K562 (cell line): Measurements from ENCODE around the gene BSN.

Experiments used
- CC2D1A ChIP-seq: fragments of 450-650 bp; IDR thresholded peaks from 2 replicates; pipeline ENCODE4 v1.6.1; 2017; ENCODE audit warnings: mild to moderate bottlenecking
- CTCF ChIP-seq, 3 experiments: IDR thresholded peaks in 2 of 3; conservative IDR thresholded peaks in 1 of 3; 2 replicates each; pipeline ENCODE4 v1.5.1; 2011 to 2012; ENCODE audit warnings: low read length in 3 of 3, mild to moderate bottlenecking in 3 of 3, control low read depth in 2 of 3, improper control_type of control experiment in 1 of 3, inconsistent platforms in 1 of 3, low read depth in 1 of 3, mixed read lengths in 1 of 3, moderate library complexity in 1 of 3; ENCODE audit not compliant: insufficient read depth in 2 of 3
- MAZ ChIP-seq, 2 experiments: fragments of 450-650 bp in 1 of 2; sonication (generic) in 1 of 2; formaldehyde crosslinking; IDR thresholded peaks in 1 of 2; conservative IDR thresholded peaks in 1 of 2; 2 replicates each; pipeline versions ENCODE4 v1.4.0 to v1.5.0; 2020; ENCODE audit warnings: mild to moderate bottlenecking in 1 of 2, missing genetic modification reagents in 1 of 2
- MLX ChIP-seq, 2 experiments: fragments of 450-650 bp in 1 of 2; sonication (generic) in 1 of 2; formaldehyde crosslinking; conservative IDR thresholded peaks; 2 replicates each; pipeline versions ENCODE4 v1.4.0 to v1.8.1; 2020 to 2022; ENCODE audit warnings: mild to moderate bottlenecking in 1 of 2, missing genetic modification reagents in 1 of 2
- NFATC3 ChIP-seq: fragments of 450-650 bp; IDR thresholded peaks from 2 replicates; pipeline ENCODE4 v1.6.1; 2017; ENCODE audit warnings: mild to moderate bottlenecking
- POLR2A ChIP-seq: fragments of 450-650 bp; conservative IDR thresholded peaks from 2 replicates; pipeline ENCODE4 v1.6.1; 2016
- ZNF274 ChIP-seq: IDR thresholded peaks from 2 replicates; pipeline ENCODE4 v1.6.1; 2011; ENCODE audit warnings: low read depth, mild to moderate bottlenecking, low read length, moderate library complexity, borderline replicate concordance
- ZSCAN29 ChIP-seq: fragments of 450-650 bp; IDR thresholded peaks from 2 replicates; pipeline ENCODE4 v1.6.1; 2017
- TF ChIP-seq, protein P1 (sequence below): fragments of 200-800 bp; sonication (Bioruptor generic); IDR thresholded peaks from 2 replicates; pipeline ENCODE4 v1.6.1; 2017; ENCODE audit warnings: missing genetic modification characterization, missing compliant biosample characterization

DNA sequence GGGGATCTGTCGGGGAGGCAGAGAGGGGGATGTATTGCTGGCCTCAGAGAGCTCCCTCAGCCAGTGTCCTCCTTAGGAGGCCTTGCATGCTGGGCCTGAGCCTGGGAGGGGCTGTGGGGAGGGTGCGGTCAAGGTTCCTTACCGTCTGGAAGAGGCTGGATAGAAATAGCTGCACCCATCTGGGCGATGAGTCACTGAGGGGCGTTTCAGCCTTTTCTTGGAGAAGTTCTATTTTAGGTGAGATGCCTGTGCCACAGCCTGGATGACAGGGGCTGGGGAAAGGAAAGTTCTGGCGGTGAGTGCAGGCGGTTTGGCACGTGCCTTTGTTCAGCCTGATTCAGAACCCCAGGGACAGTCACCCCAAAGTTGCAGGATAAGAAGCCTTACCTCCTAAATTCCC lies 84.2 kb downstream of the BSN start:
- TF ChIP-seq MAZ (CRISPR knock-in tag; conservative IDR thresholded peaks at IDR 0.05 in 1 of 2, IDR thresholded peaks at IDR 0.05 in 1 of 2) (peak; percentile 34 to 62; a peak in 2 of 4 replicates), CTCF (IDR thresholded peaks at IDR 0.05 in 2 of 3, conservative IDR thresholded peaks at IDR 0.05 in 1 of 3; ENCODE audit: insufficient read depth in 2 of 3, low read depth in 1 of 3, low read length in 3 of 3) (no peak), ZSCAN29 (no peak), NFATC3 (no peak), POLR2A (no peak), ZNF274 (no peak), CC2D1A (no peak), MLX (CRISPR knock-in tag; conservative IDR thresholded peaks at IDR 0.05) (no peak)
- TF ChIP-seq, protein P1, sequence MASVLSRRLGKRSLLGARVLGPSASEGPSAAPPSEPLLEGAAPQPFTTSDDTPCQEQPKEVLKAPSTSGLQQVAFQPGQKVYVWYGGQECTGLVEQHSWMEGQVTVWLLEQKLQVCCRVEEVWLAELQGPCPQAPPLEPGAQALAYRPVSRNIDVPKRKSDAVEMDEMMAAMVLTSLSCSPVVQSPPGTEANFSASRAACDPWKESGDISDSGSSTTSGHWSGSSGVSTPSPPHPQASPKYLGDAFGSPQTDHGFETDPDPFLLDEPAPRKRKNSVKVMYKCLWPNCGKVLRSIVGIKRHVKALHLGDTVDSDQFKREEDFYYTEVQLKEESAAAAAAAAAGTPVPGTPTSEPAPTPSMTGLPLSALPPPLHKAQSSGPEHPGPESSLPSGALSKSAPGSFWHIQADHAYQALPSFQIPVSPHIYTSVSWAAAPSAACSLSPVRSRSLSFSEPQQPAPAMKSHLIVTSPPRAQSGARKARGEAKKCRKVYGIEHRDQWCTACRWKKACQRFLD (CRISPR knock-in tag), result no peak
